SK-N-SH treated with all-trans-retinoic acid at 6 μM for 48 hours (cell line): ENCODE data around the gene ANAPC2.

Experiments
- ARNTL ChIP-seq: fragments of 450-650 bp; formaldehyde crosslinking; IDR thresholded peaks from 2 replicates; pipeline ENCODE4 v1.5.0; 2020; ENCODE audit warnings: low read depth, mild to moderate bottlenecking, moderate library complexity, borderline replicate concordance
- CSDC2 ChIP-seq: fragments of 250-450 bp; sonication (Bioruptor Pico); IDR thresholded peaks from 2 replicates; pipeline ENCODE4 v1.5.0; 2020; ENCODE audit warnings: mild to moderate bottlenecking, moderate library complexity
- ESRRG ChIP-seq: fragments of 250-450 bp; sonication (Bioruptor Pico); IDR thresholded peaks from 2 replicates; pipeline ENCODE4 v1.6.1; 2021; ENCODE audit warnings: mild to moderate bottlenecking
- GLIS3 ChIP-seq: fragments of 250-450 bp; sonication (Bioruptor Pico); IDR thresholded peaks from 2 replicates; pipeline ENCODE4 v1.5.0; 2020; ENCODE audit warnings: mild to moderate bottlenecking, moderate library complexity
- ISL1 ChIP-seq: fragments of 250-450 bp; sonication (Bioruptor Pico); IDR thresholded peaks from 2 replicates; pipeline ENCODE4 v2.1.2; 2022; ENCODE audit warnings: mild to moderate bottlenecking, moderate library complexity
- OSR1 ChIP-seq: fragments of 250-450 bp; sonication (Bioruptor Pico); IDR thresholded peaks from 2 replicates; pipeline ENCODE4 v1.8.0; 2022; ENCODE audit warnings: moderate library complexity, mild to moderate bottlenecking, inconsistent platforms
- PPARA ChIP-seq: fragments of 250-450 bp; sonication (Bioruptor Pico); IDR thresholded peaks from 2 replicates; pipeline ENCODE4 v1.5.0; 2020; ENCODE audit warnings: mild to moderate bottlenecking, borderline replicate concordance
- RARB ChIP-seq: fragments of 250-450 bp; sonication (Bioruptor Pico); IDR thresholded peaks from 2 replicates; pipeline ENCODE4 v1.8.0; 2021; ENCODE audit warnings: mild to moderate bottlenecking, moderate library complexity
- TCF4 ChIP-seq: fragments of 250-450 bp; sonication (Bioruptor Pico); IDR thresholded peaks from 2 replicates; pipeline ENCODE4 v1.8.0; 2021; ENCODE audit warnings: mild to moderate bottlenecking, moderate library complexity, borderline replicate concordance
- ZC3H10 ChIP-seq: fragments of 250-450 bp; sonication (Bioruptor Pico); IDR thresholded peaks from 2 replicates; pipeline ENCODE4 v1.5.1; 2021; ENCODE audit warnings: mild to moderate bottlenecking, moderate library complexity
- ZFP3 ChIP-seq: fragments of 250-450 bp; sonication (Bioruptor Pico); IDR thresholded peaks from 2 replicates; pipeline ENCODE4 v1.5.0; 2020; ENCODE audit warnings: mild to moderate bottlenecking, moderate library complexity
- ZFP30 ChIP-seq: fragments of 450-650 bp; formaldehyde crosslinking; IDR thresholded peaks from 2 replicates; pipeline ENCODE4 v1.5.0; 2022; ENCODE audit warnings: mild to moderate bottlenecking, moderate library complexity
- ZNF8 ChIP-seq: fragments of 450-650 bp; formaldehyde crosslinking; IDR thresholded peaks from 2 replicates; pipeline ENCODE4 v1.5.0; 2020; ENCODE audit warnings: mild to moderate bottlenecking, moderate library complexity
- TF ChIP-seq, protein P1 (sequence below): fragments of 250-450 bp; sonication (Bioruptor Pico); IDR thresholded peaks from 2 replicates; pipeline ENCODE4 v1.8.0; 2020; ENCODE audit warnings: mild to moderate bottlenecking, moderate library complexity, borderline replicate concordance

DNA sequence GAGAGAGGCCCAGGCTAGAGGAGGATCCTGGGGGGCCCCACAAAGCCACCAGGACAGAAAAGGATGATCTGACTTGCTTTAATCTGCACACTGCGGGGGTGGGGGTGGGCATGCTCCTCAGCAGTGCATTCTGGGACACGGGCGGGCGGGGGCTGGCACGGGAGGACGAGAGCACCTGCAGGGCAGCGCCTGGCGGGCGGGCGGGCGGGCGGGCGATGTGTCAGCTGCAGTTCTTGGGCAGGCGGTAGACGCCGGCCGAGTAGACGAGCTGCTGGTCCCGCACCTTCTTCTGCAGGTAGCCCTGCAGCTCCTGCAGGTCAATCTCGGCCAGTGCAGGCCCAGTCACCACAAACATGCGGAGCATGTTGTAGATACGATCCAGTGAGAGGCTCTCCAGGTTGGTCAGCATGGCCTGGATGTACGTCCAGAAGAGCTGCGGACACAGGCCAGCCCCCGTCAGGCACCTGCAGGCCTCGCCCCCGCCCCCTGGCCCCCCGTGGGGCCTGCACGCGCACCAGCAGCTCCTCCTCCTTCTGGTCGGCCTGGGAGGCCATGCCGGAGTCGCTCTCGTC lies 13.6 kb downstream of the ANAPC2 start:
- TF ChIP-seq ZNF8 (CRISPR knock-in tag) = no peak
- TF ChIP-seq ISL1 (CRISPR knock-in tag) = no peak
- TF ChIP-seq PPARA = no peak
- TF ChIP-seq, protein P1, sequence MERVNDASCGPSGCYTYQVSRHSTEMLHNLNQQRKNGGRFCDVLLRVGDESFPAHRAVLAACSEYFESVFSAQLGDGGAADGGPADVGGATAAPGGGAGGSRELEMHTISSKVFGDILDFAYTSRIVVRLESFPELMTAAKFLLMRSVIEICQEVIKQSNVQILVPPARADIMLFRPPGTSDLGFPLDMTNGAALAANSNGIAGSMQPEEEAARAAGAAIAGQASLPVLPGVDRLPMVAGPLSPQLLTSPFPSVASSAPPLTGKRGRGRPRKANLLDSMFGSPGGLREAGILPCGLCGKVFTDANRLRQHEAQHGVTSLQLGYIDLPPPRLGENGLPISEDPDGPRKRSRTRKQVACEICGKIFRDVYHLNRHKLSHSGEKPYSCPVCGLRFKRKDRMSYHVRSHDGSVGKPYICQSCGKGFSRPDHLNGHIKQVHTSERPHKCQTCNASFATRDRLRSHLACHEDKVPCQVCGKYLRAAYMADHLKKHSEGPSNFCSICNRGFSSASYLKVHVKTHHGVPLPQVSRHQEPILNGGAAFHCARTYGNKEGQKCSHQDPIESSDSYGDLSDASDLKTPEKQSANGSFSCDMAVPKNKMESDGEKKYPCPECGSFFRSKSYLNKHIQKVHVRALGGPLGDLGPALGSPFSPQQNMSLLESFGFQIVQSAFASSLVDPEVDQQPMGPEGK = no peak
- TF ChIP-seq ARNTL (CRISPR knock-in tag) = no peak
- no peak for TF ChIP-seq GLIS3 (CRISPR knock-in tag)
- no peak for TF ChIP-seq ZFP30 (CRISPR knock-in tag)
- TF ChIP-seq ZC3H10 (CRISPR knock-in tag) = no peak
- no peak for TF ChIP-seq CSDC2 (CRISPR knock-in tag)
- TF ChIP-seq ESRRG (CRISPR knock-in tag) = no peak
- TF ChIP-seq RARB (CRISPR knock-in tag) = no peak
- no peak for TF ChIP-seq ZFP3 (CRISPR knock-in tag)
- TF ChIP-seq OSR1 (CRISPR knock-in tag) = no peak
- TF ChIP-seq TCF4 (CRISPR knock-in tag) = no peak
